Measurements from ENCODE around the gene CLEC4E. TPM values are rescaled to one million over a fixed set of nuclear protein-coding genes. Genes with fewer than 3 reads are reported as not detected.
"Not testable (repeated sequence)": the region's sequence is repeated elsewhere in the genome, so short reads cannot be mapped to it uniquely, and the experiment has no call there.

The CLEC4E gene
- total RNA-seq, 1 donor from 2014 or later = not detected

- no peak for DNase-seq (ENCODE audit: low read depth in 2 of 2)
Observed at GRCh38 chr12:8541562-8541961, 857 bp upstream of the CLEC4E start.

- DNase-seq (ENCODE audit: low read depth in 2 of 2) = not testable (repeated sequence)
Observed at GRCh38 chr12:8537820-8538219, 2.9 kb downstream of the CLEC4E start.

GRCh38 chr12:8532045-8532444, 8.7 kb downstream of the CLEC4E start:
- no peak for DNase-seq (ENCODE audit: low read depth in 2 of 2)

- no peak for DNase-seq (ENCODE audit: low read depth in 2 of 2)
Observed at GRCh38 chr12:8527250-8528130, 13.2 kb downstream of the CLEC4E start.

- no peak for DNase-seq (ENCODE audit: low read depth in 2 of 2)
Observed at GRCh38 chr12:8519171-8519570, 21.5 kb downstream of the CLEC4E start.

- no peak for DNase-seq (ENCODE audit: low read depth in 2 of 2)
Observed at GRCh38 chr12:8517971-8518370, 22.7 kb downstream of the CLEC4E start.

GRCh38 chr12:8513256-8513655, 27.4 kb downstream of the CLEC4E start, which contains the start of gene CLEC4D:
CLEC4D (plus strand) TSS chr12:8513503; CDS start chr12:8513733, 230 bp downstream.
- DNase-seq (ENCODE audit: low read depth in 2 of 2) = no peak

- no peak for DNase-seq (ENCODE audit: low read depth in 2 of 2)
Observed at GRCh38 chr12:8508910-8509841, 31.5 kb downstream of the CLEC4E start.

- no peak for DNase-seq (ENCODE audit: low read depth in 2 of 2)
Observed at GRCh38 chr12:8508223-8508622, 32.5 kb downstream of the CLEC4E start.

- no peak for DNase-seq (ENCODE audit: low read depth in 2 of 2)
Observed at GRCh38 chr12:8507596-8507995, 33.1 kb downstream of the CLEC4E start.

- DNase-seq (ENCODE audit: low read depth in 2 of 2) = no peak
Observed at GRCh38 chr12:8504351-8504750, 36.4 kb downstream of the CLEC4E start.

GRCh38 chr12:8501720-8502119, 39.0 kb downstream of the CLEC4E start:
- DNase-seq (ENCODE audit: low read depth in 2 of 2) = no peak

- no peak for DNase-seq (ENCODE audit: low read depth in 2 of 2)
Observed at GRCh38 chr12:8499616-8500015, 41.1 kb downstream of the CLEC4E start.

- not testable (repeated sequence) for DNase-seq (ENCODE audit: low read depth in 2 of 2)
Observed at GRCh38 chr12:8496074-8496473, 44.6 kb downstream of the CLEC4E start.

GRCh38 chr12:8495671-8496070, 45.0 kb downstream of the CLEC4E start:
- not testable (repeated sequence) for DNase-seq (ENCODE audit: low read depth in 2 of 2)

- DNase-seq (ENCODE audit: low read depth in 2 of 2) = no peak
Observed at GRCh38 chr12:8493084-8493483, 47.6 kb downstream of the CLEC4E start.

- no peak for DNase-seq (ENCODE audit: low read depth in 2 of 2)
Observed at GRCh38 chr12:8491646-8492530, 48.8 kb downstream of the CLEC4E start.

All from dermis microvascular lymphatic vessel endothelial cell (primary cell).